HCT116 (cell line): ENCODE measurements around the gene ADGRB2. TPM values are rescaled to one million over a fixed set of nuclear protein-coding genes. Genes with fewer than 3 reads are reported as not detected.

Experiments used
- ATAC-seq: fragments of 200-7000 bp; cut with Tn5 transposase; 2 replicates; pipeline ENCODE4 v1.9.1; 2020; ENCODE audit warnings: mild to moderate bottlenecking, moderate library complexity
- BruUV-seq: library from RNA; stranded (reverse); fragments of 400-500 nt; replicated peaks from 2 replicates; lab custom pipeline; 2021; lab: Mats Ljungman, UMichigan
- CTCF ChIA-PET: fragments of 300-600 bp; sonication (Branson Sonifier 250); formaldehyde crosslinking; loops from one replicate; lab custom pipeline; 2021; ENCODE audit warnings: antibody characterized with exemption; lab: Charles Lee
- POLR2A ChIA-PET: fragments of 300-600, 350-600 bp; sonication (Branson Sonifier 250); formaldehyde crosslinking; loops from one replicate; lab custom pipeline; 2021; ENCODE audit warnings: antibody characterized with exemption; lab: Charles Lee
- RAD21 ChIA-PET, 2 experiments: fragments of 300-600 bp; sonication (Branson Sonifier 250); formaldehyde crosslinking; loops; one replicate each; lab custom pipeline; 2023; ENCODE audit warnings: low total read pairs in 2 of 2; ENCODE audit not compliant: uncharacterized antibody in 2 of 2, unreplicated experiment in 2 of 2, low non-redundant PET in 1 of 2; lab: Charles Lee
- DNase-seq: peaks from one replicate; pipeline ENCODE4 v3.0.0-alpha.2; 2010; ENCODE audit warnings: low read depth, low spot score
- H2AFZ ChIP-seq: fragments of 200-600 bp; shearing (Covaris generic), sonication (generic); 2 replicates; pipeline ENCODE4 v1.6.1; 2017; ENCODE audit warnings: low read depth, mixed run types, mixed read lengths, antibody characterized with exemption, low read length; ENCODE audit not compliant: poor library complexity, severe bottlenecking
- H3K27ac ChIP-seq: 2 replicates; pipeline ENCODE4 v1.5.1; 2012; ENCODE audit warnings: low read depth, low read length
- H3K27me3 ChIP-seq: fragments of 200-600 bp; sonication (generic); 2 replicates; pipeline ENCODE4 v1.6.1; 2016; ENCODE audit warnings: mixed run types, low read length, mixed read lengths; ENCODE audit not compliant: insufficient read depth
- H3K36me3 ChIP-seq, 2 experiments: fragments of 200-500 bp in 1 of 2; fragments of 200-600 bp in 1 of 2; sonication (Bioruptor generic) in 1 of 2; sonication (generic) in 1 of 2; 2 replicates each; pipeline versions ENCODE4 v1.5.1 to v1.6.1; 2014 to 2016; ENCODE audit warnings: low read length in 2 of 2, inconsistent platforms in 1 of 2, mixed read lengths in 1 of 2, mixed run types in 1 of 2; ENCODE audit not compliant: insufficient read depth in 2 of 2, control insufficient read depth in 1 of 2
- H3K4me1 ChIP-seq, 2 experiments: fragments of 200-600 bp in 1 of 2; sonication (generic) in 1 of 2; 2 replicates each; pipeline versions ENCODE4 v1.5.1 to v1.6.1; 2012 to 2017; ENCODE audit warnings: low read length in 2 of 2, inconsistent platforms in 1 of 2, mild to moderate bottlenecking in 1 of 2, mixed read lengths in 1 of 2, mixed run types in 1 of 2, moderate library complexity in 1 of 2; ENCODE audit not compliant: insufficient read depth in 2 of 2, control insufficient read depth in 1 of 2
- H3K4me2 ChIP-seq: fragments of 200-600 bp; sonication (generic); 2 replicates; pipeline ENCODE4 v1.6.1; 2017; ENCODE audit warnings: mixed run types, low read length, mixed read lengths
- H3K4me3 ChIP-seq, 2 experiments: fragments of 200-600 bp in 1 of 2; sonication (generic) in 1 of 2; replicated peaks in 1 of 2; 2 replicates each; pipeline ENCODE4 v1.5.1; 2011 to 2016; ENCODE audit warnings: low read length in 2 of 2, control low read depth in 1 of 2, low read depth in 1 of 2, mild to moderate bottlenecking in 1 of 2, mixed read lengths in 1 of 2, mixed run types in 1 of 2
- H3K79me2 ChIP-seq: fragments of 200-600 bp; sonication (generic); 2 replicates; pipeline ENCODE4 v1.6.1; 2017; ENCODE audit warnings: mild to moderate bottlenecking, mixed run types, low read length, moderate library complexity, mixed read lengths; ENCODE audit not compliant: insufficient read depth
- H3K9ac ChIP-seq: fragments of 200-600 bp; sonication (generic); 2 replicates; pipeline ENCODE4 v1.6.1; 2016; ENCODE audit warnings: low read length, mixed read lengths
- H3K9me2 ChIP-seq: fragments of 200-600 bp; sonication (generic), shearing (Covaris generic); 2 replicates; pipeline ENCODE4 v1.6.1; 2017; ENCODE audit warnings: mixed run types, mild to moderate bottlenecking, moderate library complexity; ENCODE audit not compliant: insufficient read depth
- H3K9me3 ChIP-seq, 2 experiments: fragments of 200-500 bp in 1 of 2; fragments of 200-600 bp in 1 of 2; sonication (Bioruptor generic) in 1 of 2; sonication (generic) in 1 of 2; 2 replicates each; pipeline ENCODE4 v1.6.1; 2014 to 2017; ENCODE audit warnings: low read length in 2 of 2, mixed read lengths in 2 of 2, inconsistent platforms in 1 of 2, low read depth in 1 of 2, mild to moderate bottlenecking in 1 of 2, mixed run types in 1 of 2, moderate library complexity in 1 of 2; ENCODE audit not compliant: control insufficient read depth in 1 of 2, insufficient read depth in 1 of 2
- H4K20me1 ChIP-seq: fragments of 200-600 bp; sonication (generic), shearing (Covaris generic); 2 replicates; pipeline ENCODE4 v1.6.1; 2017; ENCODE audit warnings: mixed run types, mild to moderate bottlenecking, moderate library complexity; ENCODE audit not compliant: insufficient read depth
- CTCF ChIP-seq, 3 experiments: fragments of 200-600 bp in 1 of 3; sonication (generic) in 1 of 3; IDR thresholded peaks in 2 of 3; conservative IDR thresholded peaks in 1 of 3; 2 replicates each; pipeline ENCODE4 v1.5.1; 2012 to 2017; ENCODE audit warnings: low read depth in 2 of 3, low read length in 2 of 3, antibody characterized with exemption in 1 of 3, borderline replicate concordance in 1 of 3, control low read depth in 1 of 3, mild to moderate bottlenecking in 1 of 3, mixed read lengths in 1 of 3, mixed run types in 1 of 3, moderate library complexity in 1 of 3; ENCODE audit not compliant: insufficient read depth in 1 of 3
- EGR1 ChIP-seq: IDR thresholded peaks from 2 replicates; pipeline ENCODE4 v1.6.1; 2012; ENCODE audit warnings: low read depth
- EZH2 ChIP-seq: fragments of 200-600 bp; sonication (generic); IDR thresholded peaks from 2 replicates; pipeline ENCODE4 v1.6.1; 2017; ENCODE audit warnings: antibody characterized with exemption, mixed run types
- POLR2A ChIP-seq: IDR thresholded peaks from 2 replicates; pipeline ENCODE4 v1.7.0; 2011; ENCODE audit warnings: borderline replicate concordance; ENCODE audit not compliant: insufficient read depth, insufficient read length; ENCODE audit errors: extremely low read depth
- POLR2AphosphoS5 ChIP-seq: IDR thresholded peaks from 2 replicates; pipeline ENCODE4 v1.6.1; 2011; ENCODE audit warnings: mild to moderate bottlenecking, low read depth, low read length, moderate library complexity
- REST ChIP-seq: IDR thresholded peaks from 2 replicates; pipeline ENCODE4 v1.6.1; 2012; ENCODE audit warnings: low read depth
- SRF ChIP-seq: IDR thresholded peaks from 2 replicates; pipeline ENCODE4 v1.6.1; 2012; ENCODE audit warnings: low read depth
- ZFX ChIP-seq: fragments of 450-650 bp; IDR thresholded peaks from 2 replicates; pipeline ENCODE4 v1.6.1; 2017
- intact Hi-C: fragments of 100-400 bp; cut with micrococcal nuclease; formaldehyde crosslinking; loops from 2 replicates; pipeline ENCODE4 v1.10.0; 2022
- total RNA-seq: library from RNA; stranded (reverse); gene quantifications from one replicate; pipeline ENCODE4 v1.2.1, GENCODE V29; 2021; ENCODE audit not compliant: unreplicated experiment
- TF ChIP-seq, protein P1 (sequence below): IDR thresholded peaks from 2 replicates; pipeline ENCODE4 v1.6.1; 2012

The ADGRB2 gene
- total RNA-seq, 1 experiment from 2014 or later = 10.1 TPM

GRCh38 chr1:31757989-31758388, 6.2 kb downstream of the ADGRB2 start (continued):
- TF ChIP-seq, protein P1, sequence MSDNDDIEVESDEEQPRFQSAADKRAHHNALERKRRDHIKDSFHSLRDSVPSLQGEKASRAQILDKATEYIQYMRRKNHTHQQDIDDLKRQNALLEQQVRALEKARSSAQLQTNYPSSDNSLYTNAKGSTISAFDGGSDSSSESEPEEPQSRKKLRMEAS = no peak

DNA sequence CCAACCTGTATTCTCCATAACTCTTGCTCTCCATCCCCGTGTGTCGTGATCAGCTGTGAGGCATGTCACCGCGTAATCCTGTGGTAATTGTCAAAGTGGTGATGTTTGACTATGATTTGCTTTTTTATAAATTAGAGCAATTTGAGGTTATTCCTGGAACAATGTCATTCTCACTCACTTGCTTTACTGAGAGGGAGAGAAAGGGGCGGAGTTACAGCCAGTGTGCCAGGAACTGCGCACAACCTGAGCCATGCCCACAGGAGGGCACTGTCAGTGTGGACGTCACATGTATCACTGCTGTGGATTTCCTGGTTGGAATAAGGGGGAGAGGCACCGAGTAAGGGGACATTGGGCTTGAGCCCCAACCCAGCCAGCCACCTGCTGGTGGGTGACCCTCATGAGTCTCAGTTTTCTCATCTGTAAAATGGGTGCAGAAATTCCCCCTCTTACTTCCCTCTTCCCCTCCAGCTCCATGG, 6.9 kb downstream of the ADGRB2 start:
- RAD21 ChIA-PET = no interaction called here
- no peaks in the 10 kb centered on the region for H3K9me2 ChIP-seq
- DNase-seq = no peak
- peak in 2 of 3 experiments; percentile 8 to 39; a peak in 2 of 6 replicates for TF ChIP-seq CTCF (IDR thresholded peaks at IDR 0.05 in 2 of 3, conservative IDR thresholded peaks at IDR 0.05 in 1 of 3; ENCODE audit: borderline replicate concordance in 1 of 3, insufficient read depth in 1 of 3, low read depth in 2 of 3, low read length in 2 of 3)
- no peak for TF ChIP-seq POLR2AphosphoS5
- TF ChIP-seq, all 23 proteins: peak for 1
- ChIA-PET CTCF (interaction anchor here (1.5 kb wide), 1 partner anchor 12 kb away, joined by 4 read pairs; no protein-coding TSS in a partner anchor), POLR2A (no interaction called here)
- BruUV-seq = no TSS peak
- H2AFZ ChIP-seq = no peak overlapping the region
- no peak overlapping the region for H3K27ac ChIP-seq
- no peak overlapping the region for H3K4me3 ChIP-seq
- no peaks in the 10 kb centered on the region for H3K9me3 ChIP-seq
- H3K4me2 ChIP-seq = no peak overlapping the region
- no peak overlapping the region for H3K9ac ChIP-seq
- no peak; the same call in 1 of the 2 replicates for ATAC-seq
- intact Hi-C loops = no loop called here
- H3K79me2 ChIP-seq = no peaks in the 10 kb centered on the region
- no peaks in the 10 kb centered on the region for H3K27me3 ChIP-seq
- H3K4me1 ChIP-seq = peaks cover 23 to 33% of the 10 kb centered on the region in 2 experiments
- H4K20me1 ChIP-seq = no peaks in the 10 kb centered on the region
- H3K36me3 ChIP-seq = no peaks in the 10 kb centered on the region

- CTCF ChIA-PET = interaction anchor here (1.5 kb wide), 1 partner anchor 11 kb away, joined by 4 read pairs; no protein-coding TSS in a partner anchor
- intact Hi-C loops = no loop called here
- Histone ChIP-seq H3K4me1 (peaks cover 17 to 27% of the 10 kb centered on the region in 2 experiments), H3K4me2 (no peak overlapping the region), H3K9me2 (no peaks in the 10 kb centered on the region), H2AFZ (no peak overlapping the region), H4K20me1 (no peaks in the 10 kb centered on the region), H3K4me3 (no peak overlapping the region), H3K36me3 (no peaks in the 10 kb centered on the region), H3K27me3 (no peaks in the 10 kb centered on the region), H3K9me3 (no peaks in the 10 kb centered on the region), H3K27ac (no peak overlapping the region), H3K9ac (no peak overlapping the region), H3K79me2 (no peaks in the 10 kb centered on the region)
- RAD21 ChIA-PET = no interaction called here
- POLR2A ChIA-PET = no interaction called here
- DNase-seq (no peak), ATAC-seq (no peak)
- no TSS peak for BruUV-seq
- TF ChIP-seq EZH2 (no peak), REST (no peak), SRF (no peak), POLR2A (no peak), EGR1 (no peak), CTCF (IDR thresholded peaks at IDR 0.05 in 2 of 3, conservative IDR thresholded peaks at IDR 0.05 in 1 of 3; ENCODE audit: borderline replicate concordance in 1 of 3, insufficient read depth in 1 of 3, low read depth in 2 of 3, low read length in 2 of 3) (no peak), ZFX (no peak)
Observed at GRCh38 chr1:31756578-31756977, 7.6 kb downstream of the ADGRB2 start.
